IPS-15b (cell line): ENCODE data around the gene ADAMTS8.

Experiments used
- H3K27me3 ChIP-seq: one replicate; pipeline ENCODE4 v1.6.1; 2013; ENCODE audit warnings: low read length; ENCODE audit not compliant: control insufficient read depth, insufficient read depth
- H3K36me3 ChIP-seq: one replicate; pipeline ENCODE4 v1.6.1; 2013; ENCODE audit warnings: low read length; ENCODE audit not compliant: control insufficient read depth, insufficient read depth
- H3K4me1 ChIP-seq: one replicate; pipeline ENCODE4 v1.6.1; 2013; ENCODE audit warnings: mild to moderate bottlenecking, low read length; ENCODE audit not compliant: control insufficient read depth, insufficient read depth
- H3K4me3 ChIP-seq: one replicate; pipeline ENCODE4 v1.5.1; 2013; ENCODE audit warnings: low read depth, low read length
- H3K9ac ChIP-seq: one replicate; pipeline ENCODE4 v1.6.1; 2013; ENCODE audit warnings: low read depth, mild to moderate bottlenecking, low read length
- H3K9me3 ChIP-seq: one replicate; pipeline ENCODE4 v1.6.1; 2013; ENCODE audit warnings: mild to moderate bottlenecking, low read length; ENCODE audit not compliant: control insufficient read depth, insufficient read depth

ADAMTS8 gene

DNA sequence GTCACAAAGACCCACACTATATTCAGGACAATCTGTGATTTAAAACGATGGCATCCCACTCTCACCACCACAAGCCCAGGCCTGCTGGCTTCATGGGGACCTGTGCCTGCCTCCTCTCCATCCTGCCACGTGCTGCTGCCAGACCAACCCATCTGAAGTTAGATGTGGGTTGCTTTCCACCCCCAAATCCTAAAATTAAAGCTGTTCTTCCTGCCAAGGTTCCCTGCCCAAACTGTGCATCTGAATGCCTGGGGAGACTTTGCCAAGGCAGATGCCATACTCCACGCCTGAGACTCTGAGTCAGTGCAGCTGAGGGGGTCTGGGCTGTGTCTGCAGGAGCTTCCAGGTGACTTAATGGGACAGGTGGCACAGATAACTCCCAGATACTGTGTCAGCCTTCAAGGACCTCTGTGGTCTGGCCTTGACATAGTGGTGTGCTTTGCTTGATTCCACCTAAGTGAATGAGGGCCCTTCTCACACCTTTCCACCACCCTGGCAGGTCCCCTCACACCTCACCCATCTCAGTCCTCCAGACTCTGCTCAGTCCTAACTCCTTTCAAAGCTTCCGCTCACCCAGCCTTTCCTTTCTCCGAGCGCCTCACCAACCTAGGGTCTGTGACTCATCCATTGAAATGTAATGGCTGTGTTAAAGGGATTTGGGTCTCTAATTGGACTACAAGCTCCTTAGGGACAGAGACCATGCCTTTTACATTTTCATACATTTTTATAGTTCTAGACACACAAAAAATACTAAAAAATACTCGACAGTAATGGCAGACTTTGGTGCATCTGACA is 18.6 kb downstream of the ADAMTS8 start:
- Histone ChIP-seq H3K4me3 (no peak overlapping the region), H3K9ac (no peak overlapping the region), H3K9me3 (no peaks in the 10 kb centered on the region), H3K27me3 (no peaks in the 10 kb centered on the region), H3K36me3 (no peaks in the 10 kb centered on the region), H3K4me1 (peaks cover 3% of the 10 kb centered on the region)

GRCh38 chr11:130408901-130409300 is 19.5 kb downstream of the ADAMTS8 start:
- Histone ChIP-seq H3K27me3 (no peaks in the 10 kb centered on the region), H3K4me3 (no peak overlapping the region), H3K4me1 (peaks cover 3% of the 10 kb centered on the region), H3K36me3 (no peaks in the 10 kb centered on the region), H3K9me3 (no peaks in the 10 kb centered on the region), H3K9ac (no peak overlapping the region)

GRCh38 chr11:130408401-130408890 is 20.0 kb downstream of the ADAMTS8 start:
- Histone ChIP-seq H3K36me3 (no peaks in the 10 kb centered on the region), H3K27me3 (no peaks in the 10 kb centered on the region), H3K4me3 (no peak overlapping the region), H3K4me1 (peaks cover 8% of the 10 kb centered on the region), H3K9me3 (no peaks in the 10 kb centered on the region), H3K9ac (no peak overlapping the region)

DNA sequence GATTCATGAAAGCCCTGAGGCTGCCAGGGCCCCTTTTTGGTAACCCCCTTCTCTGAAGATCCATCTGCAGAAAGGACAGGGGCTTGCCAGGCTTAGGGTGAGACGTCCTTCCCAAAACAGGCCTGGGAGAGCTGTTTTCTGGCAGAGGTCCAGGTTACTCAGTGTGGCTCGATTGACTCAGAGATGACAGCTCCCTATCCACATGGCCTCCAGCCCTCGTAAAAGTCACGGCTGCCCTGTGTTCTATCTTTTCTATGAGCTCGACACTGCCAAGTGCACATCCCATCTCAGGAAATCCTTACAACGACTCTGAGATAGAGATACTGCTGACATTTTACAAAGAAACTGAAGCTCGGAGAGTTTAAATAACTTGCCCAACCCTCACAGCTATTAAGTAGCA is 20.4 kb downstream of the ADAMTS8 start:
- Histone ChIP-seq H3K9me3 (no peaks in the 10 kb centered on the region), H3K27me3 (no peaks in the 10 kb centered on the region), H3K36me3 (no peaks in the 10 kb centered on the region), H3K4me3 (no peak overlapping the region), H3K9ac (no peak overlapping the region), H3K4me1 (peaks cover 10% of the 10 kb centered on the region)

GRCh38 chr11:130405428-130405827 is 23.0 kb downstream of the ADAMTS8 start:
- no peak overlapping the region for H3K9ac ChIP-seq
- no peaks in the 10 kb centered on the region for H3K36me3 ChIP-seq
- peaks cover 10% of the 10 kb centered on the region for H3K4me1 ChIP-seq
- no peaks in the 10 kb centered on the region for H3K27me3 ChIP-seq
- no peak overlapping the region for H3K4me3 ChIP-seq
- no peaks in the 10 kb centered on the region for H3K9me3 ChIP-seq

DNA sequence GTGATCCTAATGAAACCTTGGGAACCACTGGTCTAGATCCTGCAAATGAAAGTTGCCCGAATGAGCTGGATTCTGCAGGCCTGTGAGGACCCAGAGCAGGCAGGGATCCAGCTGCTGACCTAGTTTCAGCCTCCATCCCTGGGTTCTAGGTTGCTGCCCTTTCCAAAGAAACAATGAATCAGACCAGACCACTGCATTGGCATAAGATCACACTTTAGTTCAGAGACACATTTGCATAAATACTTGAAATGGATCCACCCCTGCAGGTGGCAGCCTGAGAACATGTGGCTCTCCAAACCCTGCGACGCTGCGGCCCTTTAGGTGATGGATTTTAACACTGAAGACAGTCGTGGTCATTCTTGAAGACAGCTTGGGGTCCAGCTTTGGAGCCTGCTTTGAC is 23.7 kb downstream of the ADAMTS8 start:
- H3K4me3 ChIP-seq: no peak overlapping the region

DNA sequence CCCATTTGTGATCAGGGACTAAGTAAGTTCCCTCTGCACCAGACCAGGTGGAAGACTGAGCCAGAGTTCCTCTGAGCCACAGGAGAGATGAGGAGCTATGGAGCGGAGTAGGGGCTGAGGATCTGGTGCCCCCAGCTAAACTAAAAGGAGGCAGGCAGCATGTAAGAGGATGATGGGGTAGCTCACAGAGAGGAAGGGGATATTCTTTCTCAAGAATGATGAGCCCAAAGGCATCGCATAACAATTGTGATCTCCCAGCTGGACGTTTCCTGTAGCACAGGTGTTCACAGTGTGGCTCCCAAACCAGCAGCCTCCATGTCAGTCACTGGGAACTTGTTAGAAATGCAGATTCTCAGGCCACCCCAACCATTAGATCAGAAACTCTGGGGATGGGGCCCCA is 24.4 kb downstream of the ADAMTS8 start:
- H3K36me3 ChIP-seq: no peaks in the 10 kb centered on the region
- no peaks in the 10 kb centered on the region for H3K9me3 ChIP-seq
- no peaks in the 10 kb centered on the region for H3K27me3 ChIP-seq
- H3K9ac ChIP-seq: no peak overlapping the region
- H3K4me1 ChIP-seq: peaks cover 7% of the 10 kb centered on the region
- no peak overlapping the region for H3K4me3 ChIP-seq

More for the DNA sequence above, 23.7 kb downstream of the ADAMTS8 start:
- no peaks in the 10 kb centered on the region for H3K9me3 ChIP-seq
- peaks cover 10% of the 10 kb centered on the region for H3K4me1 ChIP-seq
- no peaks in the 10 kb centered on the region for H3K27me3 ChIP-seq
- no peaks in the 10 kb centered on the region for H3K36me3 ChIP-seq
- H3K9ac ChIP-seq: no peak overlapping the region

GRCh38 chr11:130403271-130403804 is 25.1 kb downstream of the ADAMTS8 start:
- peaks cover 7% of the 10 kb centered on the region for H3K4me1 ChIP-seq
- no peak overlapping the region for H3K9ac ChIP-seq
- no peaks in the 10 kb centered on the region for H3K36me3 ChIP-seq
- H3K9me3 ChIP-seq: no peaks in the 10 kb centered on the region
- H3K4me3 ChIP-seq: no peak overlapping the region
- H3K27me3 ChIP-seq: no peaks in the 10 kb centered on the region

- H3K4me3 ChIP-seq: no peak overlapping the region
- H3K36me3 ChIP-seq: no peaks in the 10 kb centered on the region
- H3K9ac ChIP-seq: no peak overlapping the region
- H3K4me1 ChIP-seq: peaks cover 7% of the 10 kb centered on the region
- no peaks in the 10 kb centered on the region for H3K9me3 ChIP-seq
- no peaks in the 10 kb centered on the region for H3K27me3 ChIP-seq
These were observed 25.8 kb downstream of the ADAMTS8 start for GRCh38 chr11:130402570-130402969.

GRCh38 chr11:130400781-130401483 is 27.5 kb downstream of the ADAMTS8 start:
- Histone ChIP-seq H3K27me3 (no peaks in the 10 kb centered on the region), H3K4me1 (peaks cover 7% of the 10 kb centered on the region), H3K36me3 (no peaks in the 10 kb centered on the region), H3K9me3 (no peaks in the 10 kb centered on the region), H3K9ac (no peak overlapping the region), H3K4me3 (no peak overlapping the region)

DNA sequence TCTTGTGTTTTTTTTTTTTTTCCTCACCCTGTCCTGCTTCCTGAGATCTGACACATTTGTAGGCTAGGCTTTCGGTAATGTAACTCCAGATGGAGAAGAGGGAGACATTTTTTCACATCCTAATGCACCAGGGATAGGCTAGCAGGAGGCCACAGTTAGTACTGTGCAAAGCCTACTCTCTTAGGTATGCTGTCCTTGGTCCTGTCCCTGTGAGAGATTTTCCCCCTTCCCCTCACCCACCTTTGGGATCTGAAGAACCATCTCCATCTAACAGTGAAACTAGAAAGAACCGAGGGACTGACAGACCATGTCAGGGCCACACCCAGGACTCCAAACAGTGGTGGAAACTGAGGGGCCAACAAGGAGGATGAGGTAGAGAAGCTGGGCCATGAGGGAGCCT is 29.2 kb downstream of the ADAMTS8 start:
- Histone ChIP-seq H3K36me3 (no peaks in the 10 kb centered on the region), H3K9ac (no peak overlapping the region), H3K4me1 (peaks cover 7% of the 10 kb centered on the region), H3K9me3 (no peaks in the 10 kb centered on the region), H3K27me3 (no peaks in the 10 kb centered on the region), H3K4me3 (no peak overlapping the region)

GRCh38 chr11:130397780-130398179 is 30.6 kb downstream of the ADAMTS8 start:
- Histone ChIP-seq H3K9ac (no peak overlapping the region), H3K9me3 (no peaks in the 10 kb centered on the region), H3K4me1 (no peaks in the 10 kb centered on the region), H3K36me3 (no peaks in the 10 kb centered on the region), H3K4me3 (no peak overlapping the region), H3K27me3 (no peaks in the 10 kb centered on the region)
